H1 (cell line): ENCODE measurements around the gene USE1. TPM values are rescaled to one million over a fixed set of nuclear protein-coding genes. Genes with fewer than 3 reads are reported as not detected.

Experiments used
- CTCF ChIA-PET: fragments of 300-600 bp; sonication (Branson Sonifier 250); formaldehyde crosslinking; loops from one replicate; lab custom pipeline; 2021; ENCODE audit not compliant: partially characterized antibody; lab: Charles Lee
- POLR2A ChIA-PET: fragments of 300-600 bp; sonication (Branson Sonifier 250); formaldehyde crosslinking; loops from one replicate; lab custom pipeline; 2021; ENCODE audit warnings: inconsistent platforms; ENCODE audit not compliant: partially characterized antibody; lab: Charles Lee
- DNase-seq, 2 experiments: peaks; one replicate each; pipeline versions ENCODE4 v3.0.0 to v3.0.0-alpha.2; 2010 to 2022; ENCODE audit warnings: low spot score in 2 of 2, low read depth in 1 of 2, mixed read lengths in 1 of 2
- FAIRE-seq: peaks from 2 replicates; lab custom pipeline; 2011; peaks lifted over from hg19 to GRCh38; lab: Jason Lieb, UNC
- H2AFZ ChIP-seq: 2 replicates; pipeline ENCODE4 v1.8.1; 2012; ENCODE audit warnings: low read length, inconsistent platforms
- H2AK5ac ChIP-seq: 2 replicates; pipeline ENCODE4 v1.6.1; 2013; ENCODE audit warnings: low read depth, low read length
- H2BK120ac ChIP-seq: replicated peaks from 2 replicates; pipeline ENCODE3; 2013; ENCODE audit warnings: low read depth, low read length, inconsistent platforms
- H2BK12ac ChIP-seq: 2 replicates; pipeline ENCODE4 v1.6.1; 2013; ENCODE audit warnings: low read depth, low read length
- H2BK15ac ChIP-seq: 2 replicates; pipeline ENCODE4 v1.6.1; 2013; ENCODE audit warnings: low read length
- H2BK20ac ChIP-seq: 2 replicates; pipeline ENCODE4 v1.6.1; 2013; ENCODE audit warnings: low read length
- H2BK5ac ChIP-seq: 2 replicates; pipeline ENCODE4 v1.6.1; 2013; ENCODE audit warnings: low read depth, low read length
- H3K14ac ChIP-seq: 2 replicates; pipeline ENCODE4 v1.6.1; 2013; ENCODE audit warnings: inconsistent platforms; ENCODE audit not compliant: insufficient read length
- H3K18ac ChIP-seq: 2 replicates; pipeline ENCODE4 v1.6.1; 2013; ENCODE audit warnings: low read length; ENCODE audit errors: extremely low read depth
- H3K23ac ChIP-seq: 2 replicates; pipeline ENCODE4 v1.6.1; 2013; ENCODE audit warnings: inconsistent platforms; ENCODE audit not compliant: insufficient read length
- H3K23me2 ChIP-seq: 2 replicates; pipeline ENCODE4 v1.6.1; 2013; ENCODE audit warnings: low read depth, low read length
- H3K27ac ChIP-seq: 2 replicates; pipeline ENCODE4 v1.6.1; 2011; ENCODE audit warnings: low read depth, low read length, inconsistent platforms
- H3K27me3 ChIP-seq, 4 experiments: replicated peaks in 1 of 4; 1 replicate in 1 of 4; 2 replicates in 3 of 4; pipeline versions ENCODE4 v1.6.1 to v1.8.1; 2011 to 2013; ENCODE audit warnings: low read length in 3 of 4, mild to moderate bottlenecking in 3 of 4, inconsistent platforms in 2 of 4, mixed read lengths in 2 of 4, moderate library complexity in 1 of 4; ENCODE audit not compliant: control insufficient read depth in 3 of 4, insufficient read depth in 3 of 4; ENCODE audit errors: extremely low read depth in 1 of 4
- H3K36me3 ChIP-seq, 4 experiments: 2 replicates each; pipeline versions ENCODE4 v1.6.1 to v1.8.1; 2011 to 2013; ENCODE audit warnings: mild to moderate bottlenecking in 4 of 4, low read length in 3 of 4, moderate library complexity in 2 of 4, control low read depth in 1 of 4, inconsistent platforms in 1 of 4; ENCODE audit not compliant: insufficient read depth in 4 of 4, control insufficient read depth in 2 of 4
- H3K4ac ChIP-seq: replicated peaks from 2 replicates; pipeline ENCODE3; 2013; ENCODE audit warnings: low read length, low read depth, mixed read lengths, inconsistent platforms; ENCODE audit not compliant: insufficient read length
- H3K4me1 ChIP-seq, 4 experiments: replicated peaks in 1 of 4; 1 replicate in 1 of 4; 2 replicates in 3 of 4; pipeline versions ENCODE4 v1.6.1 to v1.8.1; 2011 to 2013; ENCODE audit warnings: low read length in 3 of 4, inconsistent platforms in 2 of 4, mixed read lengths in 1 of 4; ENCODE audit not compliant: insufficient read depth in 4 of 4, control insufficient read depth in 3 of 4
- H3K4me2 ChIP-seq, 2 experiments: 2 replicates each; pipeline versions ENCODE4 v1.6.1 to v1.8.1; 2011 to 2013; ENCODE audit warnings: low read depth in 2 of 2, low read length in 2 of 2, control low read depth in 1 of 2, inconsistent platforms in 1 of 2, mild to moderate bottlenecking in 1 of 2; ENCODE audit not compliant: insufficient read depth in 1 of 2
- H3K4me3 ChIP-seq, 4 experiments: fragments of 200-600, 300-600 bp in 1 of 4; sonication (generic), shearing (Covaris generic), sonication (Bioruptor Twin) in 1 of 4; 2 replicates each; pipeline versions ENCODE4 v1.5.1 to v1.8.1; 2011 to 2016; ENCODE audit warnings: low read length in 4 of 4, low read depth in 3 of 4, control low read depth in 2 of 4, inconsistent platforms in 2 of 4, mild to moderate bottlenecking in 2 of 4, mixed read lengths in 1 of 4, moderate library complexity in 1 of 4; ENCODE audit not compliant: insufficient read depth in 2 of 4; ENCODE audit errors: extremely low read depth in 1 of 4
- H3K56ac ChIP-seq: replicated peaks from 2 replicates; pipeline ENCODE3; 2013; ENCODE audit warnings: low read depth, mild to moderate bottlenecking, mixed read lengths, low read length, inconsistent platforms; ENCODE audit not compliant: insufficient read length
- H3K79me1 ChIP-seq: 2 replicates; pipeline ENCODE4 v1.6.1; 2013; ENCODE audit warnings: low read depth, low read length, control low read depth
- H3K79me2 ChIP-seq, 2 experiments: 2 replicates each; pipeline versions ENCODE4 v1.6.1 to v1.8.1; 2012 to 2013; ENCODE audit warnings: low read length in 2 of 2, mild to moderate bottlenecking in 2 of 2, inconsistent platforms in 1 of 2; ENCODE audit not compliant: insufficient read depth in 2 of 2, control insufficient read depth in 1 of 2
- H3K9ac ChIP-seq, 4 experiments: replicated peaks in 1 of 4; 1 replicate in 1 of 4; 2 replicates in 3 of 4; pipeline versions ENCODE4 v1.6.1 to v1.8.1; 2011 to 2013; ENCODE audit warnings: low read depth in 3 of 4, low read length in 3 of 4, control low read depth in 2 of 4, mild to moderate bottlenecking in 2 of 4, moderate library complexity in 2 of 4, inconsistent platforms in 1 of 4; ENCODE audit errors: extremely low read depth in 1 of 4
- H3K9me3 ChIP-seq, 2 experiments: 2 replicates each; pipeline versions ENCODE4 v1.6.1 to v1.8.1; 2012 to 2013; ENCODE audit warnings: mild to moderate bottlenecking in 2 of 2, moderate library complexity in 2 of 2, control low read depth in 1 of 2, inconsistent platforms in 1 of 2, low read depth in 1 of 2, low read length in 1 of 2, mixed read lengths in 1 of 2; ENCODE audit not compliant: insufficient read depth in 2 of 2
- H4K20me1 ChIP-seq, 2 experiments: replicated peaks in 1 of 2; 2 replicates each; pipeline versions ENCODE3 to v1.8.1; 2011 to 2013; ENCODE audit warnings: inconsistent platforms in 2 of 2, low read length in 2 of 2, mild to moderate bottlenecking in 1 of 2; ENCODE audit not compliant: insufficient read depth in 2 of 2, control insufficient read depth in 1 of 2
- H4K5ac ChIP-seq: 2 replicates; pipeline ENCODE4 v1.6.1; 2013; ENCODE audit warnings: low read length, low read depth, mixed read lengths, inconsistent platforms; ENCODE audit not compliant: insufficient read length
- H4K8ac ChIP-seq: 2 replicates; pipeline ENCODE4 v1.8.0; 2013; ENCODE audit warnings: mild to moderate bottlenecking, moderate library complexity, low read length, inconsistent platforms; ENCODE audit not compliant: insufficient read depth; ENCODE audit errors: extremely low read depth
- H4K91ac ChIP-seq: replicated peaks from 2 replicates; pipeline ENCODE3; 2013; ENCODE audit warnings: low read length, mixed read lengths, inconsistent platforms; ENCODE audit not compliant: insufficient read length
- BACH1 ChIP-seq: IDR thresholded peaks from 2 replicates; pipeline ENCODE4 v1.6.1; 2012; ENCODE audit warnings: low read length, improper control_type of control experiment
- CTCF ChIP-seq, 3 experiments: IDR thresholded peaks; 1 replicate in 2 of 3; 2 replicates in 1 of 3; pipeline versions ENCODE4 v1.5.1 to v1.6.1; 2011; ENCODE audit warnings: low read length in 3 of 3, mild to moderate bottlenecking in 3 of 3, inconsistent platforms in 2 of 3, low read depth in 1 of 3, moderate library complexity in 1 of 3; ENCODE audit not compliant: insufficient read depth in 1 of 3; ENCODE audit errors: control extremely low read depth in 1 of 3
- MAFK ChIP-seq: IDR thresholded peaks from 2 replicates; pipeline ENCODE4 v1.6.1; 2012; ENCODE audit warnings: low read depth, mild to moderate bottlenecking, improper control_type of control experiment, low read length
- RAD21 ChIP-seq, 2 experiments: IDR thresholded peaks in 1 of 2; conservative IDR thresholded peaks in 1 of 2; 2 replicates each; pipeline ENCODE4 v1.6.1; 2011; ENCODE audit warnings: low read depth in 2 of 2, low read length in 2 of 2, improper control_type of control experiment in 1 of 2, inconsistent platforms in 1 of 2, mild to moderate bottlenecking in 1 of 2, moderate library complexity in 1 of 2
- RNF2 ChIP-seq: fragments of 200-900, 300-1000 bp; sonication (generic); IDR thresholded peaks from 2 replicates; pipeline ENCODE4 v1.7.1; 2016; ENCODE audit warnings: borderline replicate concordance, low read depth, mild to moderate bottlenecking, antibody characterized with exemption, low read length; ENCODE audit not compliant: poor library complexity, severe bottlenecking; ENCODE audit errors: missing control alignments
- SIRT6 ChIP-seq: IDR thresholded peaks from one replicate; pipeline ENCODE4 v1.7.1; 2012; ENCODE audit warnings: low read length, inconsistent platforms
- SIX5 ChIP-seq: IDR thresholded peaks from 2 replicates; pipeline ENCODE4 v1.6.1; 2011; ENCODE audit warnings: mild to moderate bottlenecking, low read depth, low read length
- SP1 ChIP-seq: IDR thresholded peaks from 2 replicates; pipeline ENCODE4 v1.6.1; 2011; ENCODE audit warnings: low read depth, low read length
- WGBS, 2 experiments: shearing (Covaris generic) in 1 of 2; methylation state at CpG; one replicate each; pipeline versions ENCODE4 v1.1.6 to v1.1.7; 2013 to 2015; ENCODE audit warnings: low lambda C conversion rate in 2 of 2, mixed read lengths in 2 of 2, inconsistent platforms in 1 of 2, low coverage in 1 of 2, missing lambda C conversion rate in 1 of 2; ENCODE audit not compliant: insufficient replicate concordance in 2 of 2, insufficient coverage in 1 of 2, insufficient read length in 1 of 2; ENCODE audit errors: extremely low coverage in 1 of 2, missing lambda C conversion rate in 1 of 2; 5-methylcytosine and 5-hydroxymethylcytosine counted together
- polyA plus RNA-seq, 7 experiments: library from polyadenylated mRNA; depleted of rRNA in 3 of 7; stranded (reverse) in 5 of 7; unstranded in 2 of 7; fragments of >200 nt in 5 of 7; fragments of 200-250 nt in 2 of 7; gene quantifications; 1 replicate in 5 of 7; 2 replicates in 1 of 7; 4 replicates in 1 of 7; pipeline versions ENCODE4 v1.2.1 to v1.2.3, GENCODE V29; 2011 to 2013; ENCODE audit warnings: missing spikeins in 2 of 7, mixed read lengths in 2 of 7
- total RNA-seq: library from RNA; stranded (reverse); fragmentation: NEBNext Ultra II Directional; extraction: Animal tissue kit (Norgen Biotek cat#: 25700); gene quantifications from 2 replicates; pipeline ENCODE4 v1.2.1, GENCODE V29; 2021

USE1 gene
- total and polyA plus RNA-seq, 2 of the 8 experiments (the other 6 are each of a cell fraction or from before 2014, with no cell fraction given), result 8.7 to 13.9 TPM

- H3K56ac ChIP-seq, result no peak overlapping the region
- DNase-seq (peak in 1 of 2 experiments; percentile 73), FAIRE-seq (peak; percentile 45)
- H3K23ac ChIP-seq, result no peak overlapping the region
- no peak overlapping the region for H2AFZ ChIP-seq
- peak overlapping the region in 1 of 4 experiments; percentile 13; a peak in 2 of 7 replicates for H3K9ac ChIP-seq
- peak overlapping the region; percentile 61; the same call in 1 of the 2 replicates for H2BK5ac ChIP-seq
- H4K8ac ChIP-seq, result no peak overlapping the region
- no peak overlapping the region for H2BK15ac ChIP-seq
- H2BK120ac ChIP-seq, result no peak overlapping the region
- H3K4me1 ChIP-seq, result peaks cover 0 to 11% (median 8%) of the 10 kb centered on the region in 4 experiments; a peak in 6 of 7 replicates
- no peak overlapping the region for H2BK12ac ChIP-seq
- H3K27me3 ChIP-seq, result no peaks in the 10 kb centered on the region
- H3K4me3 ChIP-seq, result peak overlapping the region in 1 of 4 experiments; percentile 9; a peak in 3 of 8 replicates
- H4K20me1 ChIP-seq, result no peaks in the 10 kb centered on the region
- H3K14ac ChIP-seq, result no peak overlapping the region
- peak overlapping the region; percentile 71 for H3K27ac ChIP-seq
- H3K4me2 ChIP-seq, result peak overlapping the region in 1 of 2 experiments; percentile 48; a peak in 2 of 4 replicates
- H2AK5ac ChIP-seq, result no peak overlapping the region
- H3K79me2 ChIP-seq, result no peaks in the 10 kb centered on the region
- POLR2A ChIA-PET, result interaction anchor here (1.1 to 1.3 kb wide), 2 partner anchors 55 to 128 kb away, joined by 3 read pairs; partner anchors contain the start of gene DDA1
- H4K5ac ChIP-seq, result no peak overlapping the region
- no peaks in the 10 kb centered on the region for H3K9me3 ChIP-seq
- no peaks in the 10 kb centered on the region for H3K79me1 ChIP-seq
- no peak overlapping the region; the same call in 1 of the 2 replicates for H3K18ac ChIP-seq
- CTCF ChIA-PET, result interaction anchor here (1.3 to 2.0 kb wide), 2 partner anchors 102 to 112 kb away, joined by 3 to 7 read pairs; no protein-coding TSS in a partner anchor
- peaks cover 0 to 2% (median 0%) of the 10 kb centered on the region in 4 experiments; a peak in 1 of 8 replicates for H3K36me3 ChIP-seq
- no peak overlapping the region for H2BK20ac ChIP-seq
- H3K4ac ChIP-seq, result no peak overlapping the region
- 62% methylated on average over 17 of the region's 22 CpGs; no CpG with 5 or more reads in 1 of the 2 experiments for WGBS, 2 experiments
- H3K23me2 ChIP-seq, result no peaks in the 10 kb centered on the region
- no peak overlapping the region for H4K91ac ChIP-seq
- TF ChIP-seq RAD21 (IDR thresholded peaks at IDR 0.05 in 1 of 2, conservative IDR thresholded peaks at IDR 0.05 in 1 of 2; ENCODE audit: low read depth in 2 of 2, low read length in 2 of 2) (0 out of 4 replicates have a peak, but pooled peaks of 1 of the 2 experiments have one; percentile 1), BACH1 (0 out of 2 replicates have a peak, but pooled peaks have one; percentile 19), MAFK (peak; percentile 89), CTCF (IDR thresholded peaks at IDR 0.05; ENCODE audit: control extremely low read depth in 1 of 3, insufficient read depth in 1 of 3, low read depth in 1 of 3, low read length in 3 of 3) (no peak), SIRT6 (no peak), SP1 (0 out of 2 replicates have a peak, but pooled peaks have one; percentile 45), RNF2 (no peak), SIX5 (no peak)
Measured at GRCh38 chr19:17180997-17181702, 34.0 kb upstream of the USE1 start.
